T47D (cell line): Measurements from ENCODE around the gene GAA.

Experiments
- DNase-seq, 2 experiments: peaks; one replicate each; pipeline versions ENCODE4 v3.0.0 to v3.0.0-alpha.2; 2011 to 2012; ENCODE audit warnings: low read depth in 1 of 2, low spot score in 1 of 2
- JUND ChIP-seq: IDR thresholded peaks from 2 replicates; pipeline ENCODE4 v1.6.1; 2012; ENCODE audit warnings: low read depth
- in situ Hi-C: cut with HindIII; loops from 2 replicates; pipeline ENCODE4 v1.10.0; 2016; ENCODE audit warnings: low sequenced_read_pairs, low pct_unique_long_range_greater_than_20kb

Gene GAA

GRCh38 chr17:80109713-80110446 lies 8.5 kb downstream of the GAA start:
- TF ChIP-seq JUND: no peak
- no peak for DNase-seq
- in situ Hi-C loops: no loop called here

DNA sequence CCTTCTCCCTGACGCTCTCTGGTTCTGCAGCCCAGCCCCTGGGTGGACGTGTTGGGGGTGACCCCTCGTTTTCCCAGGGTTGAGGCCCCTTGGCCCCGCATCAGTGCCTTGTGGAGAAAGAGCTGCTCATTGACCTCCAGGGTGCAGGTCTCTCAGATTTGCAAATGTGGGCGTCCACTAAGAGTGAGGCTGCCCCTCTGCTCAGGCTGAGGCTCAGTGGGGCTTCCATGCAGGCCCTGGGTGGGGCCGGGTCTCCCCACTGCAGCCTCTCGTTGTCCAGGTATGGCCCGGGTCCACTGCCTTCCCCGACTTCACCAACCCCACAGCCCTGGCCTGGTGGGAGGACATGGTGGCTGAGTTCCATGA lies 9.0 kb downstream of the GAA start:
- no peak for TF ChIP-seq JUND
- DNase-seq: no peak
- in situ Hi-C loops: no loop called here

DNA sequence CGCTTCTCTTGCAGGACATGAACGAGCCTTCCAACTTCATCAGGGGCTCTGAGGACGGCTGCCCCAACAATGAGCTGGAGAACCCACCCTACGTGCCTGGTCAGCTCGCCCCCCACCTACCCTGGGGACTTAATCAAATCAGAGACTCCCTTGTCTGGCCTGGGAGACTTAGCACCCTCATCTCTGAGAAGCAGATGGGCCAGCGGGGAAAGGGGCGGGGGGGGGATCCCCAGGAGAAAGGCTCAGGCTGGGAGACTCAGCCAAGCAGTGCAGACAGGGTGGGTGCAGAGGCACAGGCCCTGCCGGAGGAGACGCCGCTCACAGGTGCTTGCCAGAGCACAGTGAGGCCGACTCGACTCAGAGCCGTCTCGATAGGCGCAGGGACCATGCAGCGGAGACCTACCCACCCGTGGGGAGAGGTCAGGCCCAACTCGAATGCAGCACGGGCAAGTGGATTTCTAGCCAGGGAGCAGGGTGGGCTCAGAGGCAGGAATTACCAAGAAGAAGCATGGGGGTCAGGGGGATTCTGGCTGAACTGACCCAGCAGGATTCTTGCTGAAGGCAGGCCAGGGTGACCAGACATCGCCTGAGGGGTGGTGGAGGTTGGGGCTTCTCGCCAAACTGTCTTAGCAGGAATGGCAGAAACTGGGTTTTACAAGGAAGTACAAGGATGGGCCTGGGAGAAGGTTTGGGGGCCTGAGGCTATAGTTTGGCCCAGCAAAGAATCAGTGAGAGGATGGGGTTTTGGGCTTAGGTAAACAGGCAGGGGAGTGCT lies 9.7 kb downstream of the GAA start:
- no peak for DNase-seq
- no peak for TF ChIP-seq JUND
- in situ Hi-C loops: no loop called here

- DNase-seq: no peak
- TF ChIP-seq JUND: no peak
- in situ Hi-C loops: no loop called here
Measured at GRCh38 chr17:80111702-80112470, 10.5 kb downstream of the GAA start.

GRCh38 chr17:80112471-80113032 lies 11.2 kb downstream of the GAA start:
- in situ Hi-C loops: no loop called here
- no peak for DNase-seq
- no peak for TF ChIP-seq JUND

DNA sequence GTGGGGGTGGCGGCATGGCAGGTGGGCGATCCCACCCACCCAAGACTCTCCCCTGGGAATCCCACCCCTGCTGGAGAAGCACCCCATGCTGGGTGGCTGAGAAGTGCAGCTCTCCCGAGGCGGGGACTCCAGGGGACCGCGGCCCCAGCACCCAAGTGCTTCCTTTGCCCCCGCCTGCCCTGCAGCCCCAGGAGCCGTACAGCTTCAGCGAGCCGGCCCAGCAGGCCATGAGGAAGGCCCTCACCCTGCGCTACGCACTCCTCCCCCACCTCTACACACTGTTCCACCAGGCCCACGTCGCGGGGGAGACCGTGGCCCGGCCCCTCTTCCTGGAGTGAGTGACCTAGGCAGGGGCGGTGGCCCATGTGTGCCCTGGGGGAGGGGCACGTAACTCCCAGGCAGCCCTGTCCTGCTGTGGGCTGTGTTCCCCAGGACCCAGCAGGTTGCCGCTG lies 11.7 kb downstream of the GAA start:
- in situ Hi-C loops: no loop called here

GRCh38 chr17:80114758-80115157 lies 13.4 kb downstream of the GAA start:
- in situ Hi-C loops: no loop called here
- DNase-seq: no peak
- TF ChIP-seq JUND: no peak

More for the DNA sequence above, 11.7 kb downstream of the GAA start:
- DNase-seq: no peak
- no peak for TF ChIP-seq JUND

DNA sequence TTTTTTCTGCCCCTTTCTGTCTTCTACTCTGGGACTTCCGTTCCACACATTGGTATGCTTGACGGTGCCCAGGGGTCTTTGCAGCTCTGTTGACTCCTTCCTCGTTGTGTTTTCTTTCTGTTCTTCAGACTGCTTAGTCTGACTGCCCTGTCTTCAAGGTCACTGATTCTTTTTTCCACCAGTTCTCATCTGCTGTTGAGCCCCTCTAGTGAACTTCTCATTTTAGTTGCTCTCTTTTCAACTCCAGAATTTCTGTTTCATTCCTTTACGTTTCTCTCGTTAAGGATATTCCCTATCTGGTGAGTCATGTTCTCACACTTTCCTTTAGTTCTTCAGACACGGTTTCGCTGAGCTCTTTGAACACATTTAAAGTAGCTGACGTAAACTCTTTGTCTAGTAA lies 13.8 kb downstream of the GAA start:
- TF ChIP-seq JUND: no peak
- in situ Hi-C loops: no loop called here
- no peak for DNase-seq

GRCh38 chr17:80116276-80116920 lies 15.0 kb downstream of the GAA start:
- DNase-seq: no peak
- no peak for TF ChIP-seq JUND
- in situ Hi-C loops: no loop called here

DNA sequence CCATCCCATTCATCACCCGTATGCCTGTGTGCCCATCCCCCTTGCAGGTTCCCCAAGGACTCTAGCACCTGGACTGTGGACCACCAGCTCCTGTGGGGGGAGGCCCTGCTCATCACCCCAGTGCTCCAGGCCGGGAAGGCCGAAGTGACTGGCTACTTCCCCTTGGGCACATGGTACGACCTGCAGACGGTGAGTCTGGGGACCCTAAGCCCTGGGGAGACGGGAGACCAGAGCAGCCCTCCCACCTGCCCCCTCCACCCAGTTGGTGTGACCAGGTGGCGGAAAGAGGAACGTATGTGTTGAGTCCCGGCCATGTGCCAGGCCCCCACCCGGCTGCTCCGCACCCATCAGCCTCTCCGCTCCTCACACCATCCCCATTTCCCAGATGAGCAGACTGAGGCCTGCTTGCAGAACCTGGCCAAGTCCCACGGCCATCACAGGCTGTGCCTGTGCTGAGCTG lies 15.6 kb downstream of the GAA start:
- TF ChIP-seq JUND: no peak
- DNase-seq: no peak
- in situ Hi-C loops: no loop called here

- no peak for DNase-seq
- TF ChIP-seq JUND: no peak
- in situ Hi-C loops: no loop called here
Measured at GRCh38 chr17:80117491-80118401, 16.4 kb downstream of the GAA start.
